K562 (cell line): Measurements from ENCODE around the gene PLPP4. TPM values are rescaled to one million over a fixed set of nuclear protein-coding genes. Genes with fewer than 3 reads are reported as not detected.

ENCODE experiments used
- ATAC-seq: fragments of 200-7000 bp; cut with Tn5 transposase; 3 replicates; pipeline ENCODE4 v1.9.1; 2020; ENCODE audit warnings: moderate library complexity
- BruUV-seq: library from RNA; stranded (reverse); fragments of 400-500 nt; replicated peaks from 2 replicates; lab custom pipeline; 2021; lab: Mats Ljungman, UMichigan
- CTCF ChIA-PET: fragments of 300-600 bp; formaldehyde crosslinking; extraction: SDS; loops from one replicate; lab custom pipeline; 2021; ENCODE audit warnings: low intra/inter-chr PET ratio; lab: Yijun Ruan, JAX
- POLR2A ChIA-PET: fragments of 300-600, 350-650 bp; sonication (Branson Sonifier 250); formaldehyde crosslinking; extraction: SDS; loops from one replicate; lab custom pipeline; 2021; ENCODE audit warnings: antibody characterized with exemption, inconsistent platforms; lab: Yijun Ruan, JAX
- DNase-seq, 4 experiments: peaks; one replicate each; pipeline versions ENCODE4 v3.0.0 to v3.0.0-alpha.2; 2011 to 2018; ENCODE audit warnings: low spot score in 3 of 4, mixed read lengths in 3 of 4; ENCODE audit errors: extremely low read depth in 1 of 4
- FAIRE-seq: peaks from 2 replicates; lab custom pipeline; 2011; peaks lifted over from hg19 to GRCh38; lab: Jason Lieb, UNC
- H2AFZ ChIP-seq: 2 replicates; pipeline ENCODE4 v1.6.0; 2011; ENCODE audit warnings: low read depth, low read length, control low read depth, inconsistent platforms
- H3K27ac ChIP-seq: fragments of 200-600 bp; 3 replicates; pipeline ENCODE4 v1.8.0; 2011; ENCODE audit warnings: low read depth, mild to moderate bottlenecking, control low read depth, inconsistent platforms, low read length, moderate library complexity, mixed read lengths; ENCODE audit errors: extremely low read depth
- H3K27me3 ChIP-seq, 2 experiments: fragments of 300-600 bp in 1 of 2; 2 replicates in 1 of 2; 3 replicates in 1 of 2; pipeline versions ENCODE4 v1.6.0 to v1.8.0; 2011; ENCODE audit warnings: inconsistent platforms in 2 of 2, low read length in 2 of 2, mild to moderate bottlenecking in 1 of 2, mixed read lengths in 1 of 2, moderate library complexity in 1 of 2; ENCODE audit not compliant: control insufficient read depth in 2 of 2, insufficient read depth in 2 of 2
- H3K36me3 ChIP-seq: fragments of 300-600 bp; 3 replicates; pipeline ENCODE4 v1.8.0; 2011; ENCODE audit warnings: mild to moderate bottlenecking, low read length, inconsistent platforms; ENCODE audit not compliant: control insufficient read depth, insufficient read depth
- H3K4me1 ChIP-seq, 2 experiments: fragments of 200-600 bp in 1 of 2; replicated peaks in 1 of 2; 2 replicates in 1 of 2; 3 replicates in 1 of 2; pipeline versions ENCODE4 v1.5.1 to v1.8.0; 2011; ENCODE audit warnings: inconsistent platforms in 2 of 2, low read length in 2 of 2, mild to moderate bottlenecking in 1 of 2, mixed read lengths in 1 of 2, moderate library complexity in 1 of 2; ENCODE audit not compliant: control insufficient read depth in 2 of 2, insufficient read depth in 2 of 2
- H3K4me2 ChIP-seq: 2 replicates; pipeline ENCODE4 v1.6.1; 2011; ENCODE audit warnings: low read length, control low read depth, inconsistent platforms, mixed read lengths; ENCODE audit not compliant: insufficient read depth
- H3K4me3 ChIP-seq: fragments of 200-600 bp; sonication (generic), shearing (Covaris generic); 2 replicates; pipeline ENCODE4 v1.5.1; 2016; ENCODE audit warnings: control low read depth, inconsistent platforms
- H3K79me2 ChIP-seq: fragments of 200-600 bp; 3 replicates; pipeline ENCODE4 v1.8.0; 2011; ENCODE audit warnings: low read length, inconsistent platforms; ENCODE audit not compliant: control insufficient read depth, insufficient read depth
- H3K9ac ChIP-seq, 2 experiments: 2 replicates each; pipeline versions ENCODE4 v1.6.0 to v1.6.1; 2011; ENCODE audit warnings: low read depth in 2 of 2, low read length in 2 of 2, control low read depth in 1 of 2, inconsistent platforms in 1 of 2, mild to moderate bottlenecking in 1 of 2, mixed read lengths in 1 of 2; ENCODE audit not compliant: insufficient read depth in 1 of 2
- H3K9me1 ChIP-seq: one replicate; pipeline ENCODE4 v1.6.0; 2011; ENCODE audit warnings: inconsistent platforms, mild to moderate bottlenecking, low read length, moderate library complexity; ENCODE audit not compliant: control insufficient read depth, insufficient read depth
- H3K9me3 ChIP-seq: replicated peaks from 2 replicates; pipeline ENCODE4 v1.5.1; 2011; ENCODE audit warnings: low read depth, low read length, inconsistent platforms; ENCODE audit not compliant: control insufficient read depth, insufficient read depth
- H4K20me1 ChIP-seq: replicated peaks from 2 replicates; pipeline ENCODE4 v1.6.1; 2011; ENCODE audit warnings: low read length, inconsistent platforms, mixed read lengths; ENCODE audit not compliant: control insufficient read depth, insufficient read depth
- ATF1 ChIP-seq, 2 experiments: fragments of 450-650 bp in 1 of 2; IDR thresholded peaks; 2 replicates each; pipeline ENCODE4 v1.6.1; 2016; ENCODE audit warnings: missing compliant biosample characterization in 1 of 2, missing genetic modification characterization in 1 of 2
- BRF2 ChIP-seq: IDR thresholded peaks from 3 replicates; pipeline ENCODE4 v1.6.1; 2011; ENCODE audit warnings: borderline replicate concordance, mild to moderate bottlenecking; ENCODE audit not compliant: insufficient read length, insufficient read depth
- CEBPG ChIP-seq, 3 experiments: fragments of 200-800 bp in 1 of 3; sonication (Bioruptor generic) in 1 of 3; sonication (generic) in 1 of 3; formaldehyde crosslinking in 1 of 3; IDR thresholded peaks in 2 of 3; conservative IDR thresholded peaks in 1 of 3; 2 replicates each; pipeline versions ENCODE4 v1.6.1 to v1.8.0; 2016 to 2022; ENCODE audit warnings: missing compliant biosample characterization in 2 of 3, missing genetic modification characterization in 2 of 3, mild to moderate bottlenecking in 1 of 3, missing genetic modification reagents in 1 of 3
- DLX4 ChIP-seq: fragments of 250-450 bp; sonication (Bioruptor Pico); IDR thresholded peaks from 2 replicates; pipeline ENCODE4 v1.6.1; 2021; ENCODE audit warnings: mild to moderate bottlenecking
- HDAC8 ChIP-seq: fragments of 450-650 bp; IDR thresholded peaks from 2 replicates; pipeline ENCODE4 v1.6.1; 2016; ENCODE audit warnings: mild to moderate bottlenecking, missing genetic modification characterization, moderate library complexity, missing compliant biosample characterization
- HEY1 ChIP-seq: fragments of 250-450 bp; sonication (Bioruptor Pico); IDR thresholded peaks from 2 replicates; pipeline ENCODE4 v1.5.0; 2020; ENCODE audit warnings: mild to moderate bottlenecking, moderate library complexity, borderline replicate concordance
- MCM3 ChIP-seq: fragments of 450-650 bp; IDR thresholded peaks from 2 replicates; pipeline ENCODE4 v1.6.1; 2016
- MTA3 ChIP-seq: fragments of 450-650 bp; formaldehyde crosslinking; IDR thresholded peaks from 2 replicates; pipeline ENCODE4 v1.6.1; 2017; ENCODE audit warnings: mild to moderate bottlenecking, borderline replicate concordance
- SUPT5H ChIP-seq: fragments of 450-650 bp; IDR thresholded peaks from 2 replicates; pipeline ENCODE4 v1.6.1; 2016
- TEAD4 ChIP-seq, 2 experiments: sonication (generic) in 1 of 2; formaldehyde crosslinking in 1 of 2; IDR thresholded peaks; 2 replicates each; pipeline versions ENCODE4 v1.6.1 to v1.8.0; 2012 to 2022; ENCODE audit warnings: borderline replicate concordance in 1 of 2, inconsistent platforms in 1 of 2, low read length in 1 of 2, mild to moderate bottlenecking in 1 of 2, missing genetic modification reagents in 1 of 2
- ZBTB34 ChIP-seq: fragments of 250-450 bp; sonication (Bioruptor Pico); IDR thresholded peaks from 2 replicates; pipeline ENCODE4 v1.8.0; 2021; ENCODE audit warnings: mild to moderate bottlenecking, moderate library complexity
- ZNF134 ChIP-seq: fragments of 250-450 bp; sonication (Bioruptor Pico); conservative IDR thresholded peaks from 2 replicates; pipeline ENCODE4 v1.4.0; 2020
- ZNF224 ChIP-seq: sonication (generic); formaldehyde crosslinking; IDR thresholded peaks from 2 replicates; pipeline ENCODE4 v1.8.0; 2022; ENCODE audit warnings: mild to moderate bottlenecking, missing genetic modification reagents
- ZNF41 ChIP-seq: fragments of 250-450 bp; sonication (Bioruptor Pico); conservative IDR thresholded peaks from 2 replicates; pipeline ENCODE4 v1.4.0; 2020; ENCODE audit warnings: mild to moderate bottlenecking
- ZNF764 ChIP-seq: fragments of 250-450 bp; sonication (Bioruptor Pico); IDR thresholded peaks from 2 replicates; pipeline ENCODE4 v1.4.0; 2020; ENCODE audit warnings: low read depth, mild to moderate bottlenecking, moderate library complexity
- WGBS: fragments of 100-300 bp; shearing (Covaris generic); methylation state at CpG from one replicate; pipeline ENCODE4 v1.1.6; 2016; ENCODE audit warnings: low coverage, mixed read lengths; ENCODE audit not compliant: insufficient coverage; ENCODE audit errors: missing lambda C conversion rate; 5-methylcytosine and 5-hydroxymethylcytosine counted together
- in situ Hi-C: fragments of 300-500 bp; cut with MboI; formaldehyde crosslinking; loops from 4 replicates; pipeline ENCODE4 v1.15.0; 2018; ENCODE audit warnings: inconsistent platforms, mixed read lengths
- intact Hi-C: fragments of 100-400 bp; cut with micrococcal nuclease; formaldehyde crosslinking; loops from 2 replicates; pipeline ENCODE4 v1.14.2; 2022
- polyA plus RNA-seq, 8 experiments: library from polyadenylated mRNA; depleted of rRNA in 4 of 8; stranded (reverse) in 5 of 8; unstranded in 3 of 8; fragments of >200 nt; fragmentation: Nextera tagmentation in 2 of 8; fragmentation: Illumina TruSeq in 1 of 8; extraction: Ambion mirVana in 2 of 8; extraction: Trizol in 1 of 8; gene quantifications; 2 replicates each; pipeline versions ENCODE4 v1.2.1 to v1.2.3, GENCODE V29; 2011 to 2014; ENCODE audit warnings: inconsistent platforms in 1 of 8, missing spikeins in 1 of 8
- total RNA-seq, 7 experiments: library from RNA; depleted of rRNA in 6 of 7; stranded (reverse); fragments of >200 nt in 6 of 7; fragmentation: Illumina TruSeq in 2 of 7; extraction: Trizol in 2 of 7; gene quantifications; 2 replicates each; pipeline versions ENCODE4 v1.2.1 to v1.2.3, GENCODE V29; 2011 to 2021; ENCODE audit warnings: low replicate concordance in 1 of 7
- TF ChIP-seq, protein P1 (sequence below), 2 experiments: fragments of 450-650 bp in 1 of 2; sonication (generic) in 1 of 2; formaldehyde crosslinking in 1 of 2; IDR thresholded peaks in 1 of 2; conservative IDR thresholded peaks in 1 of 2; 2 replicates each; pipeline versions ENCODE4 v1.6.1 to v1.8.1; 2016 to 2023; ENCODE audit warnings: mild to moderate bottlenecking in 2 of 2, moderate library complexity in 2 of 2, inconsistent platforms in 1 of 2, missing genetic modification reagents in 1 of 2

Gene PLPP4
- total and polyA plus RNA-seq, 9 of the 15 experiments (the other 6 are each of a cell fraction or from before 2014, with no cell fraction given), result 0.08 TPM; not detected in 8

DNA sequence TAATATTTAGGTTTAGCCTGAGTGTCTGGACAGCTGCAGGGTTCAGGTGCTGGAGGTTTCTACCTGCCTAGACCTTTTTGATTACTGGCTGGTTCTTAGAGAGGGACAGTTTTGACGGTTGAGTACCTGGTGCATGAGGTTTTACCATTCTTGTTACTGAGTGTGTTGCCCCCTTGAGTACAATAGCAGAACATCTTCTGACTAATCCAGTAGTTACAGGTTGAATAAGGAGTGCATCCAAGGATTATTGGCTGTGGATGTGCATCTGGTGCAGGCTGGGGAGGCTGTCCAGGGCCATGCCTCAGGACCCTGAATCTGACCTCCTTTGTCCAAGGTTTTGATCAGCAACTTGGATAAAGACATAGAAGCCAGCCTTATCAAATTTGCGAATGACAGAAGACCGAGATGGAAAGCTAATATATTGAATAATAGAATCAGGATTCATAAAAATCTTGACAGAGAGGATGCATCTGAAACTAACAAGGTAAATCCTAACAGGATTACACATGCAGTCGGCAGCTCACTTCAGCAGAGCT lies 23.1 kb downstream of the PLPP4 start:
- no peak overlapping the region for H3K4me3 ChIP-seq
- no peak for DNase-seq
- no peaks in the 10 kb centered on the region for H4K20me1 ChIP-seq
- H2AFZ ChIP-seq, result no peak overlapping the region
- H3K4me1 ChIP-seq, result no peaks in the 10 kb centered on the region
- CTCF ChIA-PET, result no interaction called here
- no peak for FAIRE-seq
- no peaks in the 10 kb centered on the region for H3K27me3 ChIP-seq
- 6% methylated on average over 4 of the region's 4 CpGs for WGBS
- no TSS peak for BruUV-seq
- in situ Hi-C loops, result no loop called here
- no peak overlapping the region for H3K27ac ChIP-seq
- H3K9me3 ChIP-seq, result no peaks in the 10 kb centered on the region
- H3K79me2 ChIP-seq, result no peaks in the 10 kb centered on the region
- TF ChIP-seq ZBTB34, result no peak
- no peak for TF ChIP-seq ZNF41 (CRISPR knock-in tag)
- TF ChIP-seq HEY1 (CRISPR knock-in tag), result no peak
- no peak for TF ChIP-seq ATF1 (CRISPR knock-in tag; IDR thresholded peaks at IDR 0.05)
- no peak for TF ChIP-seq ATF1 (tag; IDR thresholded peaks at IDR 0.05)
- TF ChIP-seq DLX4 (CRISPR knock-in tag), result no peak
- TF ChIP-seq HDAC8, result no peak
- TF ChIP-seq ZNF224 (CRISPR knock-in tag), result no peak
- TF ChIP-seq BRF2, result no peak
- TF ChIP-seq ZNF764, result no peak
- TF ChIP-seq TEAD4 (IDR thresholded peaks at IDR 0.05; ENCODE audit: low read length), result no peak
- TF ChIP-seq TEAD4 (CRISPR knock-in tag; IDR thresholded peaks at IDR 0.05; ENCODE audit: borderline replicate concordance), result no peak
- TF ChIP-seq, protein P1, sequence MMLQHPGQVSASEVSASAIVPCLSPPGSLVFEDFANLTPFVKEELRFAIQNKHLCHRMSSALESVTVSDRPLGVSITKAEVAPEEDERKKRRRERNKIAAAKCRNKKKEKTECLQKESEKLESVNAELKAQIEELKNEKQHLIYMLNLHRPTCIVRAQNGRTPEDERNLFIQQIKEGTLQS (IDR thresholded peaks at IDR 0.05), result no peak
- TF ChIP-seq, protein P1 (CRISPR knock-in tag; conservative IDR thresholded peaks at IDR 0.05), result no peak
- no peak for TF ChIP-seq MTA3
- TF ChIP-seq SUPT5H, result no peak
- no peak for TF ChIP-seq ZNF134 (CRISPR knock-in tag)
- no peak for TF ChIP-seq CEBPG (CRISPR knock-in tag; IDR thresholded peaks at IDR 0.05)
- TF ChIP-seq CEBPG (tag; conservative IDR thresholded peaks at IDR 0.05 in 1 of 2, IDR thresholded peaks at IDR 0.05 in 1 of 2), result no peak
- no peak for TF ChIP-seq MCM3
- TF ChIP-seq, all 486 proteins: peak for 0
- no peak for ATAC-seq
- POLR2A ChIA-PET, result no interaction called here
- H3K4me2 ChIP-seq, result no peak overlapping the region
- H3K9ac ChIP-seq, result no peak overlapping the region
- H3K9me1 ChIP-seq, result no peaks in the 10 kb centered on the region
- intact Hi-C loops, result no loop called here
- no peaks in the 10 kb centered on the region for H3K36me3 ChIP-seq
